GM19397 (cell line): ENCODE measurements around the gene SHROOM1.
"Not testable (repeated sequence)": the region's sequence is repeated elsewhere in the genome, so short reads cannot be mapped to it uniquely, and the experiment has no call there.

Experiments
- ATAC-seq: cut with Tn5 transposase; IDR thresholded peaks from one replicate; pipeline ENCODE4 v1.9.1; 2021; ENCODE audit warnings: mild to moderate bottlenecking, moderate library complexity; ENCODE audit not compliant: unreplicated experiment

SHROOM1 gene, protein sequence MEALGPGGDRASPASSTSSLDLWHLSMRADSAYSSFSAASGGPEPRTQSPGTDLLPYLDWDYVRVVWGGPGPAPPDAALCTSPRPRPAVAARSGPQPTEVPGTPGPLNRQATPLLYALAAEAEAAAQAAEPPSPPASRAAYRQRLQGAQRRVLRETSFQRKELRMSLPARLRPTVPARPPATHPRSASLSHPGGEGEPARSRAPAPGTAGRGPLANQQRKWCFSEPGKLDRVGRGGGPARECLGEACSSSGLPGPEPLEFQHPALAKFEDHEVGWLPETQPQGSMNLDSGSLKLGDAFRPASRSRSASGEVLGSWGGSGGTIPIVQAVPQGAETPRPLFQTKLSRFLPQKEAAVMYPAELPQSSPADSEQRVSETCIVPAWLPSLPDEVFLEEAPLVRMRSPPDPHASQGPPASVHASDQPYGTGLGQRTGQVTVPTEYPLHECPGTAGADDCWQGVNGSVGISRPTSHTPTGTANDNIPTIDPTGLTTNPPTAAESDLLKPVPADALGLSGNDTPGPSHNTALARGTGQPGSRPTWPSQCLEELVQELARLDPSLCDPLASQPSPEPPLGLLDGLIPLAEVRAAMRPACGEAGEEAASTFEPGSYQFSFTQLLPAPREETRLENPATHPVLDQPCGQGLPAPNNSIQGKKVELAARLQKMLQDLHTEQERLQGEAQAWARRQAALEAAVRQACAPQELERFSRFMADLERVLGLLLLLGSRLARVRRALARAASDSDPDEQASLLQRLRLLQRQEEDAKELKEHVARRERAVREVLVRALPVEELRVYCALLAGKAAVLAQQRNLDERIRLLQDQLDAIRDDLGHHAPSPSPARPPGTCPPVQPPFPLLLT

GRCh38 chr5:132830436-132831094 is at the start of gene SHROOM1:
SHROOM1 (minus strand) TSS chr5:132830647; CDS start chr5:132826140, 4,507 bp downstream.
- ATAC-seq: peak; percentile 72

- ATAC-seq: no peak
These were observed 47.5 kb upstream of the SHROOM1 start for GRCh38 chr5:132877938-132878337.

DNA sequence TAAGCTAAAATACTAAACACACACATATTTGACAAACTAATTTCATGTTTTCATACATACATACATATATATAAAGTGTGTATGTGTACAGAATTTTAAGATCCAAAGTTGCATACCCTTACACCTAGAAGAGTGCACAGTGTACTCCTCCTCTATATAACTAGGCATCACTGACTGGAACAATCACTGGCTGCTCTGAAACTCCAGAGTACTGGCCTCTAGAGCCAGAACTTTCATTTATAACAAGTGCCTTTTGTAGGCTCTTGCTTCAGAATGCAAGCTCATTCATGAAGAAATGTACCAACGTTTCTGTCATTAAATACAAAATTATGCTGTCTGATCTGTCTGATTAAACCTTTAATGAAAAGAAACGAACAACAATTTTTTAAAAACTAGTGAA is 47.0 kb upstream of the SHROOM1 start:
- no peak for ATAC-seq

- ATAC-seq: no peak
These were observed 45.7 kb upstream of the SHROOM1 start for GRCh38 chr5:132876020-132876759.

DNA sequence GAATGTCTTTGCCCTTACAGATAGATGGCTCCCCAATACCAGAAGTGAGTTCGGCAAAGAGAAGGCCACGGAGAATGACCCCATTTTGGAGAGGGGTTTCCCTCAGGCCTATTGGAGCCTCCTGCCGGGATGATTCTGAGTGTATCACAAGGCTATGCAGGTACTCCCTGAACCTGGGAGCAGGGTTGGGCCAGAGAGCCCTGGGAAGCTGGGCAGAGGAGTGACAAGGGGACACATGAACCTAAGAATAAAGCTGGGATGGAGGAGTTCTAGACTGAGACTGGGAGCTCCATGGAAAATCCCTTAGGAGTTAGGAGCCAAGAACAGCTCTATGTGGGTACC is 43.5 kb upstream of the SHROOM1 start:
- no peak for ATAC-seq

DNA sequence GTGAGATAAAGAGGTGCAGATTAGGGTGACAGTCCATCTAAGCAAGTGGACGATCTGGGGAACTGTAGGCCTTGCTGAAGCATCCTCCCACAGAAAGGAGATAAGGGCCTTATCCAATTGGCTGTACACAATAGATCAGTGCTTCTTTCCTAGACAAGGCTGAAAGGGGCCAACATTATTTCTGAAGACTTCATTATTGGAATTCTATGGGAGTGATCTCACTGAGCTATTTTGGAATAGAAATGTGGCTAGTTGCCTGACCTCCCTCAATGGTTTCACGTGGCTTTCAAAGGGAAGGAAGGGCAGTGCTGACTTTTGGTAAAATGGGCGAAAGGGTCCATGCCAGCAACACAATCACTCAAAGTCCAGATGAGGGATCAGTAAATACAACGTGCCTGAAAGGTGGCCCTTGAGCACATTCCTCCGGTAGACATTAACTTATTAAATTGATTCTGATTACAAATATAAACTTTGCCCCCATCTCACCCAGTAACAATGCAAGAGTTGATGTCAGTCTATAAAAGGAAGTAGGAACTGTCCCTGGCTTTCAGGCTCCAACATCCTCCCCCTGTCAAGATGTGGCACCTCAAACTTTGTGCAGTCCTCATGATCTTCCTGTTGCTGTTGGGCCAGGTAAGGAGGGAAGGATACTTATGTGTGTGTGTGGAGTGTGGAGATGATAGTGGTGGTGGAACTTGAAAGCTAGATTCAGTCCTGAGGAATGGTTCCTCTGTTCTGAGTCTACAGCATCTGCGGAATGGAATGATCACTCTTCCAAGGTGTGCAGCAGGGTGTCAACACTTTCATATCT is 42.9 kb upstream of the SHROOM1 start, which contains the start of gene LEAP2:
TSS of gene LEAP2 (plus strand) at position 550 of the 811 bp plus-strand sequence. CDS start at position 577, 27 bp downstream.
- ATAC-seq: no peak

- ATAC-seq: no peak
These were observed 42.3 kb upstream of the SHROOM1 start for GRCh38 chr5:132872788-132873118.

- ATAC-seq: no peak
These were observed 41.2 kb upstream of the SHROOM1 start for GRCh38 chr5:132871459-132872284.

DNA sequence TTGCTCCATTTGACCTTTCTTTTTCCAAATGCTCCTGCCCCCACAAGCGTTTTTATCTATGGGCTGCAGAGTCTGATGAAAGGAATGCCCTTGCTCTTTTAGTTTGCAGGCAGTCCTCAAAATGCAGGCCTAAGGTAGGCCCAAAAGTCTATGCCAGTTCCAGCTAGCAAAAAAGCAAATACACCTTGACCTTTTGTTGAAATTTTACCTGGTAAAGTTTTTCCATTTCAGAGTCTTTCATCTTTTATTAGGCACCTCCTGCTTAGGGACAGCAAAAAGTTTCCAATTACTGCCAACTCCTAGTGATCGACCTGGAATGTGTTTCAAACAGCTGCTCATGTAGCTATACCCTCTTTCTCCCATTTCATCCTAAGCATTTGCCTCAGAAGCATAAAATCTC is 40.4 kb upstream of the SHROOM1 start:
- no peak for ATAC-seq

DNA sequence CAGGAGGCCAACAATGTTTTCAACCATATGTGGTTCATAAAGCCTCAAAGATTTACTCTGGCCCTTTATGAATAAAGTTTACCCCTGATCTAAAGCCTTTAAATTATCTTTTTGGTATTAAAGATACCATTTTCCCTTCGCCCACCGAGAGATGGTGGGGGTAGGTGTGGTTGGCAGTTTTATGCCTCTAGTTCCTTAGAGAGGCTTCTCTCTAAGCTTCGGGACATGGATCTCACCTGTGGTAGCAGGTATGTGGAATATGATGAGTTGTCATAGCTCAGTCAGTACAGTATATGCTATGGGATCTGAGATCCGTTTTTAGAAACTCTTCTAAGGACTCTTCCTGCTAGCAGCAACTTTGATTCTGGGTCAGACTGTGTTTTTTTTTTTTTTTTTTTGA is 38.3 kb upstream of the SHROOM1 start:
- ATAC-seq: no peak

- peak; percentile 26 for ATAC-seq
These were observed 36.6 kb upstream of the SHROOM1 start for GRCh38 chr5:132867046-132867451.

DNA sequence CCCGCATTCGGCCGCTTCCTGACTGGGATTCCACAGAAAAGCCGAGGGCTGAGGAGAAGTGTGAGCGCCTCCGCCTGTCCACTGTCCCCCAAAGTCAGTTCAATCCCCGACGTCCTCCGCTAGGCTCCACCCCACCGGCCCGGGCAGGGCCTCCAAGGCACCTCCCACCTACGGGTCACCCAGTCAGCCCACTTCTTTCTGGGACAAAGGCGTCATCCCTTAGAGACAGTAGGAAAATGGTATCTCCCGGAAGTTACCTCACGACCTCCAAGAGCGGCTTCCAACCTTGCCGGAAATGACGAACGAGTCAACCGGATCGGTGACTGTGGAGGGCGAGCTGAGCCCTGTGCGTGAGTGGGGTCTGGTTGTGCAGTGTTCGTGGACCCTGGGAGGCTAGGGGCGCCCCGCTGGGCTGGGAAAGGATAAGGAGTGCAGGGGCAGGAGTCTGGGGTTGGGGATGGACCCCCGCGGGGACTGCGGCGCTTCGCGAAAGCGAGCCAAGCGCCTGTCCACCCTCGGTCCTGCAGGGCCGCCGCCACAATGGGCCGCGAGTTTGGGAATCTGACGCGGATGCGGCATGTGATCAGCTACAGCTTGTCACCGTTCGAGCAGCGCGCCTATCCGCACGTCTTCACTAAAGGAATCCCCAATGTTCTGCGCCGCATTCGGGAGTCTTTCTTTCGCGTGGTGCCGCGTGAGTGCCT is 36.0 kb upstream of the SHROOM1 start, which contains the start of the genes GDF9 and UQCRQ:
TSS of gene GDF9 (minus strand) at position 128 of the 704 bp plus-strand sequence. CDS start 1,936 bp downstream, outside the sequence.
TSS of gene UQCRQ (plus strand) at position 301 of the 704 bp plus-strand sequence. CDS start at position 541, 240 bp downstream.
- ATAC-seq: peak; percentile 95

DNA sequence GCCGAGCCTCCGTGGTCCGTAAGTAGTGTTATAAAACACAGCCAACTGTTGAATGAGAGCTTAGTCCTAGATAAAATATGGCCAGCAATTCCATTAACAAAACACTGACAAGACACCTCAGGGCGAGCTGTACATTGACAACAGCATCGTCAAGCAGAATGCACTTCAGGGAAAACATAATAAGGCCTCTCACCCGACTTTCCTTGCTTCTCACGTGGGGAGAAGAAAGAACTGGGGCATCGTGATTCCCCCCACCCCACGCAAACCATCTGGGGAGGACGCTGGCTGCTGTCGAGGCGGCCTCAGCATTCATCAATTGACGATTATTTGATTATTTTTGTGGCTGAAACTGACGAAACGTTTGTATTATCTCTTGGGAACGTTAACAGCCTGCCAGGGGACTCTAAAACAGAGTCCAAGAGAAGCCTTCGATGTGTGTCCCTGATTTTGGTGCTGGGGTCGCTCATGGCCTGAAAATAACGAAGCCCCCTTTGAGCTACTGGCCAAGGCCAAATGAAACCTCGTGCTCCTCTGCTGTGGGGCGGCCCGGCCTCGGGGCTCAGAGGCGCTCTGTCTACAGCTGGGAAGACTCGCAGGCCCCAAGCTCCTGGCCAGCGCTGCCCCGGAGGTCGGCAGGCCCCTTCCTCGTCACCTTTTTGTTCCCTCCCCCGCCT is 35.4 kb upstream of the SHROOM1 start:
- ATAC-seq: peak; percentile 12

DNA sequence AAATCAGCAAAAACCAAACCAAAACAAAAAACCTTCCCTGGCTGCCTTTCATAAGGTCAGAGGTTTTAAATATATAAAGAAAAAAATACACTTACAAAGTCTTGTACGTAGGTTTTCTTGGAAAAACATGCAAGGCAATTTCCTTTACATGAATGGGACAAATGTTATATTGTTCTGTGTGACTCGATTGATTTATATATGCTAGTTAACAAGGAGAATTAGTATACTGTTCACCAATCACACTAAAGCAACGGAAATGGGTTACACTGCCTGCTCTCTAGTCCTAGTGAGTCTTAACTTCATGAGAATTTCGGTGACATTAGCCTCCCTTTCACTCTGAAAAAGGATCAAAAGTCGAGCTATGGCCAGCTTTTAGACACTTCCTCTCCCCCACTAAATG is 30.3 kb upstream of the SHROOM1 start:
- no peak for ATAC-seq

GRCh38 chr5:132859889-132860437 is 29.5 kb upstream of the SHROOM1 start:
- no peak for ATAC-seq

GRCh38 chr5:132856011-132856410 is 25.6 kb upstream of the SHROOM1 start:
- ATAC-seq: no peak

DNA sequence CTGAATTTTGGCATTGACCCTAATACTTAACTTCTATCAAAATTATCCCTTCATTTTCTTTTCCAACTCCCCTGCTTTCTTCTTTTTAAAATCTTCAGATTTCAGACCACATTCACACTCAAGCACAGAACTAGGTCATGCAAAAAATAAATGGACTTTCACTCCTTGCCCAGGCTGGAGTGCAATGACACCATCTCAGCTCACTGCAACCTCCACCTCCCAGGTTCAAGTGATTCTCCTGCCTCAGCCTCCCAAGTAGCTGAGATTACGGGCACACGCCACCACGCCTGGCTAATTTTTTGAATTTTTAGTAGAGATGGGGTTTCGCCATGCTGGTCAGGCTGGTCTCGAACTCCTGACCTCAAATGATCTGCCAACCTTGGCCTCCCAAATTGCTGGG is 24.5 kb upstream of the SHROOM1 start:
- ATAC-seq: not testable (repeated sequence)
